ENCODE data around the gene EPS8.

The EPS8 gene

DNA sequence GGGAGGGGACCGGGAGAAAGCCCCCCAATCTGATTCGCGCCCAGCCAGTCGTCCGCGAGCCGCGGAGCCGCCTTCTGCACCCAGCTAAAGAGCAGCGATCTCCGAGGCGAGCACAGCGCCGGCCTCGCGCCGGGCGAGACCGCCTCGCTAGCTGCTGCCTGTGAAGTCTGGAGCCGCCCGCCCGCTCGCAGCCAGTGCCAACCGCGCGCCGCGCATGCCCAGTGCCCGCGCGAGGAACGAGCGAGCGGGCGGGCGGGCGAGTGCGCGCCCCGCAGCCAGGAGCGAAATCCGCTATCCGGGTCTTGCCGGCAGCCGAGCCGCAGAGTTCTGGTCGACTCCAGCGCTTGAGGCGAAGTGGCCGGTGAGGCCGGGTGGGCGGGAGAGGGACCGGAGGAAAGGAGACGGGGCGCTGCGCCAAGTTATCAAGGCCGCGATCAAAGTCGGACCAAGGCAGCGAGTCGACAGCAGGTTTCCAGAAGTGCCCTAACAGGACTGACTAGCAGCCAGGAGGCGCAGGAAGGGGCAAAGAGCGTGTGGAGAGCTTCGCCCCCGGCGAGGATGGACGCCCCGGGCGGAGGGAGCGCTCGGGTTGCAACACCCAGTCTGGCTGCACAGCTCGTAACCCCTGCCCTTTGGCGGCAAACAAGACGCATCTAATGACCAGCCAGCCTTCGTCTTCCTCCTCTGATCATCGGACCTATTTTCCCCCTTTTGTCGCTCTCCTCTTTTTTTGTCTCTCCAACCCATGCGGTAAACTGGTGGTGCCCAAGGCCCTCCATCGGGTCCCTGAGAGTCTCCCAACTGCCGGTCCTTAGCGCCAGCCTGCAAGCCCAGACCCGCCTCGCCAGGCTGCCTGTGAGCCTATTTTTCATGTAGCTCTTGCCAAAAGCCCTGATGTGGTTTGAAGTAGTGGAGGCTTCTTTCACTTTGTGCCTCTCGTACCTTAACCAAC lies at the start of gene EPS8:
TSS of gene EPS8 (minus strand) at position 169 of the 952 bp plus-strand sequence. CDS start 106,437 bp downstream, outside the sequence.
- peak; percentile 90 for DNase-seq

GRCh38 chr12:15837141-15837790 lies 48.1 kb upstream of the EPS8 start:
- DNase-seq = peak; percentile 95

- DNase-seq = no peak
Measured at GRCh38 chr12:15834575-15834974, 45.4 kb upstream of the EPS8 start.

DNA sequence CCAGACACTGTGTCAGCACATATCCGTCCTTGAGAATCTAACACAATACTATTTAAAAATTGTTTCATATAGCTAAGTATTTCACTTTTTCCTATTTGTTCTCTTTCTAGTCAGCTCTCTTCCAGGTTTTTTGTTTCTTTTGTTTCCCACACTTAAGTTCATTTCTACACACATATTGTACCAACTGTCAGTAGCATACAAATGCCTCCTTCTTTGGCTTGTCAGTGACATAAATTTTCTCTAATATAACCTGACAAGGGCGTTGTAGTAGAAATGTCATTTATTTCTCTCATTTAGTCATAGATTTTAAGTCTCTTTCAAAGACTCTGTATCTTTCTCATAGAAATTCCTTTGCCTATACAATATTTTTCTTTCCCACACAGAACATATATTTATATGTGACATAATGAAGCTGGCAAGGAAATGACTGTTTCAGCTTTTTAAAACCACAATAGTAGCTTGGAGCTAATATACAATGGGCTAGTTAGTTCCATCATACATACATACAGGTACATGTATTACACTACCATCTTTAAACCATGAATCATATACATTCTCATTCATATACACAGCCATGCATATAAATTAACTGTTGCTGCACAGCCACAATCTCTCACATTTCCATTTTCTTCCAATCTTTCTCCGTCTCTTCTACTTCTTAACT lies 42.3 kb upstream of the EPS8 start:
- DNase-seq = no peak

DNA sequence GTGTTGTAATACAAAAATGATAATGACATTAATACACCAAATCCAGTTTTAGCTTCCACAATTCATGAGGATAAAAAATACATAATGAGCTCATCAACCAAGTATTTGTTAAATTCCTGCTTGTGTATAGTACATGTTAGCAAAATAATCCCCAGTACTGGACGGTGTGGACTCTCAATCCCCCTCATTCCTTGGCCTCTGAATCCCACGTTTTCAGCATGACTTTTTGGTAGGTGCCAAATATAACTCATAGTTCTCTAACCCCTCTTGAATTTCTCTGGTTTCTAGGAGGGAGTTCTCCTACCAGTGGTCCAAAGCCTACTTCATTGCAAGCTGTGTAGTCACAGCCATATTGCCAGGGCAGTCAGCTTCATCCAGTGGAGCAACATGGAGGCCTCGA lies 41.4 kb upstream of the EPS8 start:
- peak; percentile 81 for DNase-seq

- DNase-seq = peak; percentile 74
Measured at GRCh38 chr12:15829949-15830348, 40.8 kb upstream of the EPS8 start.

DNA sequence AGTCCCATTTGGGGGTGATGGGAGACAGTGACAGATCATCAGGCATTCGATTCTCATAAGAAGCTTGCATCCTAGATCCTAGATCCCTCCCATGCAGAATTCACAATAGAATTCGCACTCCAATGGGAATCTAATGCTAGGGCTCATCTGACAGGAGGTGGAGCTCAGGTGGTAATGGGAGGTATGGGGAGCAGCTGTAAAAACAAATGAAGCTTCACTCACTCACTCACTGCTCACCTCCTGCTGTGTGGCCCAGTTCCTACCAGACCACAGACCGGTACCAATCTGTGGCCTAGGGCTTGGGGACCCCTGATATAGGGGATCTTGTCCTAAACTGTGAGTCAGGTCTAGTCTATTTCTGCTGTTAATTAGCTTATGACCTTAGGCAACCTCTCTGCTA lies 40.1 kb upstream of the EPS8 start:
- no peak for DNase-seq

- no peak for DNase-seq
Measured at GRCh38 chr12:15827136-15827535, 37.9 kb upstream of the EPS8 start.

DNA sequence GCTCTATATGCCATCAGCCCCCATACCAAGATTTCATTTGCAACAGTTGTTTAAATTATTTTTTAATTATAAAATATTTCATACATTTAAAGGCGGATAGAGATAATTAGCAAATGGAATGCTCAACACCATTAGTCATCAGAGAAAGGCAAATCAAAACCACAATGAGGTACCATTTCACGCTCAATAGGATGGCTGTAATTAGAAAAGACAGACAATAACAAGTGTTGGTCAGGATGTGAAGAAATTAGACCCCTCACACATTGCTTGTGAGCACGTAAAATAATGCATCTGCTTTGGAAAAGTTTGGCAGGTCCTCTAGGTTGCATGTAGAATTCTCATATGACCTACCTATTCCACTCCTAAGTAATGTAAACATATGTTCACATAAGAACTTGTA lies 35.3 kb upstream of the EPS8 start:
- no peak for DNase-seq

DNA sequence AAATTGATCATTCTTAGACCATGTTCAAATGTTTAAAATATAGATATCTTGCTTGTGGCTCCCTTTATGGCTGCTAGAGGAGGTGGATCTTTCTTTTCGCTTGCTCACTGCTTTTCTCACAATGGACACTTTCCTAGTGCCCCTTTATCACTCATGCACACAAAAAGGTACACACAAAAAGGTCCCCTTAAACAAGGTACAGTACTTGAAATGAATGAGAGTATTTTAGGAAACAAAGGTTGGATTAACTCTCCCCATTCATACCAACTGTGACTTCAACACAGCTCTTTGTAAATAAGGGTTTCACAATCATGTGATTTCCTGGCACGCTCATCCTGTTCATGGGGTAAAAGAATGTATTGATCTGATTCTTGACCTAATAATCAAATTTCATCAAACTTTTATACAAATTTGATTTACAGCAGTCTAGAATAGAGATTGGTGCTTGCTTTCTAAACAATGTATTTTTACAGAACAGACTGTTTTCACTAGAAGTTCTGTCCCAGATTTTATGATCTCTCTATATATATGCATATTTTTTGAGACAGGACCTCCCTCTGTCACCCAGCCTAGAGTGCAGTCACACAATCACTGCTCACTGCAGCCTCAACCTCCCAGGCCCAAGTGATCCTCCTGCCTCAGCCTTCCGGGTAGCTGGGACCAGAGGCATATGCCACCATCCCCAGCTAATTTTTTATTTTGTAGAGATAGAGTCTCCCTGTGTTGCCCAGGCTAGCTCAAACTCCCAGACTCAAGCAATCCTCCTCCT lies 34.4 kb upstream of the EPS8 start:
- DNase-seq = no peak

- DNase-seq = no peak
Measured at GRCh38 chr12:15819644-15820437, 30.7 kb upstream of the EPS8 start.

- DNase-seq = no peak
Measured at GRCh38 chr12:15818418-15818817, 29.2 kb upstream of the EPS8 start.

DNA sequence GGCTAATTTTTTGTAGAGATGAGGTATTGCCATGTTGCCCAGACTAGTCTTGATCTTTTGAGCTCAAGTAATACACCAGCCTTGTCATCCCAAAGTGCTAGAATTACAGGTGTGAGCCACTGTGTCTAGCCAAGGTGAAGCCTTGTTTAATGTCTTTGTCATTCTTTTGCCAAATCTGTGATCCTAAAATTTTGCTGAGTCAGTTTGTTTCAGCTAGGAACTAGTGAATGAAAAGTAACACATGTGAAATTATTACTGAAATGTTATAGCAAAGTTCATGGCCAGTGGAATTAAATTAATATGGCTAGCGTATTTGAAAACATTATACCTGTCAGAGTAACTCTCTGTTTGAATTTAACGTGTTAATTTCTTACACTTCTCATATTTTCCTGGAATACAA lies 26.5 kb upstream of the EPS8 start:
- DNase-seq = no peak

GRCh38 chr12:15811214-15812127 lies 22.3 kb upstream of the EPS8 start:
- no peak for DNase-seq

GRCh38 chr12:15808652-15809051 lies 19.5 kb upstream of the EPS8 start:
- DNase-seq = peak; percentile 38

GRCh38 chr12:15808250-15808649 lies 19.1 kb upstream of the EPS8 start:
- no peak for DNase-seq

GRCh38 chr12:15806826-15807225 lies 17.6 kb upstream of the EPS8 start:
- DNase-seq = no peak

DNA sequence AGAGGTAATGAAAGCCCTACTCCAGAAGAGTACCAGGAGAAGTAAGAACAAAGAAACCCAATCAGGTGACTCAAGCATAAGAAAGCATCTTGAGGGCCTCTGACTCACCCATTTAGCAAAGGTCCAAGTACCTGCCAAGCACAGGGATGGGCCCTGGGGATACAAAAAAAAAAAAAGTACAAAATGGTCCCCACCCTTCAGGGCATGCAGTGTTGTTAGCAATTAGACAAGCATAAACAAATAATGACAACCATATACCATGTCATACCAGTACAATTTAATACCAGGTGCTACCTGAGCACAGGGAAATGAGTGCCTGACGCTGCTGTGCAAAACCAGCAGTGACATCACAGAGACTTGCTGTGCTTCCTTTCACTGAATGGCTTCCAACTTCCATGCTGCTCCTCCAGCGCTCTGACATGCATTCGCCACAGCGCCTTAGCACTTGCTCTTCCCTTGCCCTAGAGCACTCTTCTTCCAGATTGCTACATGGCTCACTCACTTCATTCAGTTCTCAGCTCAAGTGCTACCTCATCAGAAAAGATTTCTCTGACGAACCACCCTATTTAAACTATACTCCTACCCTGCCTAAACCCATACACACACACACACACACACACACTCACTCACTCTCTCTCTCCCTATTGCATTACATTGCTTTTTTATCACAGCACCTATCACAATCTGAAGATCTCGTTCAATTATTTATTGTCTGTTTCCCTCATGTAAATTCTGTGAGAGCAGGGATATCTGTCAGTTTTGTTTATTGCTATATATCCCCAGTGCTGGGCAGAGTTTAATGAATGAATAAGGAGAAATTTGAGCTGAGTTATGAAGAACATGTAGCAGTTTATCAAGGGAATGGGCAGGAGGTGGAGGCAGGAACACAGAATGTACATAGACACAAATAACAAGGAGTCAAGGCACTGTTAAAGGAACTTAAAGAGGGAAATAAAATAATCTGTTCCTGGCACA lies 12.9 kb upstream of the EPS8 start:
- DNase-seq = no peak

- no peak for DNase-seq
Measured at GRCh38 chr12:15800278-15800677, 11.1 kb upstream of the EPS8 start.

- DNase-seq = no peak
Measured at GRCh38 chr12:15797818-15798217, 8.6 kb upstream of the EPS8 start.

All from fibroblast of upper back skin (primary cell).